Breast epithelium (tissue), 3 donors: ENCODE measurements around the gene DNAH8.

Experiments
- CTCF ChIP-seq, 3 donors: fragments of 450-650 bp; IDR thresholded peaks; one replicate each; pipeline ENCODE4 v1.5.1; 2016 to 2017; ENCODE audit warnings: antibody characterized with exemption in 3 of 3, mild to moderate bottlenecking in 3 of 3, moderate library complexity in 3 of 3
- POLR2A ChIP-seq: fragments of 450-650 bp; IDR thresholded peaks from one replicate; pipeline ENCODE4 v1.6.1; 2016; ENCODE audit warnings: antibody characterized with exemption, mild to moderate bottlenecking, moderate library complexity

GRCh38 chr6:38853236-38853635 lies 138.1 kb downstream of the DNAH8 start:
- no peak for TF ChIP-seq CTCF (IDR thresholded peaks at IDR 0.05)
- TF ChIP-seq POLR2A = no peak
